ENCODE data around the gene UNC5CL. TPM values are rescaled to one million over a fixed set of nuclear protein-coding genes. Genes with fewer than 3 reads are reported as not detected.
A peak's percentile ranks its signal among the peaks of the same experiment; 100 is the strongest.

Gene UNC5CL
- total RNA-seq, 1 donor from 2014 or later, result 2.2 TPM

DNA sequence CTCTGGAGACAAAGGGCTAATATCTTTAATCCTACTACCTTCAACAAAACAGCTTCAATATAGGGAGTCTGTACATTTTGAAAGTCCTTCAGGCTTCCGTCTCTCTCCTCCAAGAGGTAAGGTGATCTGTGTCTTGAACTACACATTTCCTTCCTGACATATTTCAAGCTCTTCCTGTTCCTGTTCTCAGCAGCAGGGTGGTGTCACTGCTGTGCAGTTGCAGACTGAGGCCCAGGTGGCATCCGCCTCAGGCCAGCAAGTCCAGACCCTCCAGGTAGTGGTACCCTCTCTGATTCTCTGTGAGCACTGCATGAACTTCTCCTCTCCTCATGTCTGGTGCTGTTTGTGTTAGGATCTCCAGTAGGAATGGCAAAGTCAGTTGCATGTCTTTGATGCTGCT lies 41.6 kb upstream of the UNC5CL start:
- ChIA-PET POLR2A (interaction anchor here (0.6 kb wide), 2 partner anchors 707 to 1717 kb away, joined by 3 read pairs; partner anchors contain the start of gene TOMM6), CTCF (interaction anchor here (1.4 to 1.6 kb wide), 3 partner anchors 11 to 100 kb away, joined by 3 read pairs; no protein-coding TSS in a partner anchor)
- Mint-ChIP-seq H3K27ac (peak overlapping the region; percentile 76), H3K9me3 (no peaks in the 10 kb centered on the region), H3K27me3 (no peaks in the 10 kb centered on the region), H3K36me3 (ENCODE audit: low read depth) (peaks cover 74% of the 10 kb centered on the region), H3K4me3 (peak overlapping the region; percentile 4), H3K4me1 (peaks cover 46% of the 10 kb centered on the region)
- peak; percentile 40 for ATAC-seq (ENCODE audit: low read depth)
- no peak for DNase-seq
- TF ChIP-seq, protein P1, sequence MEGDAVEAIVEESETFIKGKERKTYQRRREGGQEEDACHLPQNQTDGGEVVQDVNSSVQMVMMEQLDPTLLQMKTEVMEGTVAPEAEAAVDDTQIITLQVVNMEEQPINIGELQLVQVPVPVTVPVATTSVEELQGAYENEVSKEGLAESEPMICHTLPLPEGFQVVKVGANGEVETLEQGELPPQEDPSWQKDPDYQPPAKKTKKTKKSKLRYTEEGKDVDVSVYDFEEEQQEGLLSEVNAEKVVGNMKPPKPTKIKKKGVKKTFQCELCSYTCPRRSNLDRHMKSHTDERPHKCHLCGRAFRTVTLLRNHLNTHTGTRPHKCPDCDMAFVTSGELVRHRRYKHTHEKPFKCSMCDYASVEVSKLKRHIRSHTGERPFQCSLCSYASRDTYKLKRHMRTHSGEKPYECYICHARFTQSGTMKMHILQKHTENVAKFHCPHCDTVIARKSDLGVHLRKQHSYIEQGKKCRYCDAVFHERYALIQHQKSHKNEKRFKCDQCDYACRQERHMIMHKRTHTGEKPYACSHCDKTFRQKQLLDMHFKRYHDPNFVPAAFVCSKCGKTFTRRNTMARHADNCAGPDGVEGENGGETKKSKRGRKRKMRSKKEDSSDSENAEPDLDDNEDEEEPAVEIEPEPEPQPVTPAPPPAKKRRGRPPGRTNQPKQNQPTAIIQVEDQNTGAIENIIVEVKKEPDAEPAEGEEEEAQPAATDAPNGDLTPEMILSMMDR (IDR thresholded peaks at IDR 0.05), result no peak
- intact Hi-C loops (cut with micrococcal nuclease), result no loop called here

DNA sequence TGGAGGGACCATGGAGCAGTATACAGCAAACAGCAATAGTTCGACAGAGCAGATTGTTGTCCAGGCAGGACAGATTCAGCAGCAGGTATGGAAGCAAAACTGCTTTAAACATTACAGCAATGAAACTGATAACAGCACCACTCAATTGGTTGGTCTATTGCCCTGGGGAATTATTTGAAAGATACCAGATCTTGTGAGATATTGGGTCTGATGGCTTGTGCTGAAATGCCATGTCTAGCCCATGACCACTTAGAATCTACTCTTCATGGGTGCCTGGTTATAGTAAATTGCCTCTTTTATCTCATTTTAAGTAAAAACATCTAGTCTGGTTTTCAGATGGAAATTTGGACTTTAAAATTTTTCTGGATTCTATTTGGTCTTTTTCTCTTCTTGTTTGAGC lies 40.1 kb upstream of the UNC5CL start:
- no peaks in the 10 kb centered on the region for H3K27me3 Mint-ChIP-seq
- ChIA-PET CTCF (interaction anchor here (0.5 to 1.6 kb wide), 4 partner anchors 9 to 102 kb away, joined by 3 read pairs; no protein-coding TSS in a partner anchor), POLR2A (no interaction called here)
- DNase-seq (no peak), ATAC-seq (ENCODE audit: low read depth) (no peak)
- H3K4me3 Mint-ChIP-seq, result no peak overlapping the region
- peak overlapping the region; percentile 5 for H3K27ac Mint-ChIP-seq
- H3K4me1 Mint-ChIP-seq, result peaks cover 62% of the 10 kb centered on the region
- peaks cover 65% of the 10 kb centered on the region for H3K36me3 Mint-ChIP-seq (ENCODE audit: low read depth)
- intact Hi-C loops (cut with micrococcal nuclease), result loop anchor here (10.0 kb wide), 1 partner anchor 1666 kb away; the partner anchor contains the start of gene TBCC
- TF ChIP-seq, protein P1 (IDR thresholded peaks at IDR 0.05), result no peak
- no peaks in the 10 kb centered on the region for H3K9me3 Mint-ChIP-seq

DNA sequence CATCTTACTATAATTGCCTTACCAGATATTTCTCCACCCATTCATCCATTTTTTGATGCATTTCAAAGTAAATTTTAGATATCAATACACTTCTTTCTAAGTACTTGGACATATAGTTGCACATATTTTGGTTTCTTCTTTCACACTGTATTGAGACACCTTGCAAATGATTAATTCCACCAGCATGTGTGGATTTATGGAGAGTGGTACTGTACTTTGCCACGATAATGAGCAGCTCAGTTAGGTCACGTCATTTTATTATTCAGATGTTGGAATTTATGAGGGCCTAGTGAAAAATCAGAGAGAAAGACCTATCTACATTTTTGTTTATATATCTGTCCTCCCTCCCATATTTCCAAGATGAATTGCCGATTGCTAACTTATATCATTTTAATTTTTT lies 39.1 kb upstream of the UNC5CL start:
- H3K27me3 Mint-ChIP-seq, result no peaks in the 10 kb centered on the region
- peaks cover 65% of the 10 kb centered on the region for H3K4me1 Mint-ChIP-seq
- POLR2A ChIA-PET, result no interaction called here
- intact Hi-C loops (cut with micrococcal nuclease), result loop anchor here (10.0 kb wide), 1 partner anchor 1667 kb away; the partner anchor contains the start of gene TBCC
- ATAC-seq (ENCODE audit: low read depth) (no peak), DNase-seq (no peak)
- peaks cover 62% of the 10 kb centered on the region for H3K36me3 Mint-ChIP-seq (ENCODE audit: low read depth)
- no peak overlapping the region for H3K4me3 Mint-ChIP-seq
- no peaks in the 10 kb centered on the region for H3K9me3 Mint-ChIP-seq
- no peak overlapping the region for H3K27ac Mint-ChIP-seq
- CTCF ChIA-PET, result no interaction called here
- TF ChIP-seq, protein P1 (IDR thresholded peaks at IDR 0.05), result no peak

DNA sequence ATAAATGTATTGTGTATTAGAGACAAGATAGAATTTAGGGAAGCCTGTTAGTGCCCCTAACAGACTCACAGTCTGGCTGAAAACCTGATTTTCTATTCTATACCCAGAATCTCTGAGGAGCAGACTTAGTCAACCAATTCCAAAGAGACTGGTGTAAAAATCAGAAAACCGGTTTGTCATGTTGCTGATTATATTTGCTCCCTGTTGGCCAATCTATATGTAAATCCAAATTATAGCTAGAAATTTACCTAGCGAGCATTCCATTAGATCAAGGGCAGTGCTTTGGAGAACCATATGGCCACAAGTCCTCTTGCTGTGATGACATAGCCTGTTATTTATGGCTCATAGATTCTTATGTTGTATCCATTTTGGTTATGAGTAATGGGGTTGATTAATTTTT lies 38.5 kb upstream of the UNC5CL start:
- CTCF ChIA-PET, result no interaction called here
- ATAC-seq (ENCODE audit: low read depth), result no peak
- no peak for DNase-seq
- peaks cover 63% of the 10 kb centered on the region for H3K4me1 Mint-ChIP-seq
- no peaks in the 10 kb centered on the region for H3K27me3 Mint-ChIP-seq
- no peak overlapping the region for H3K4me3 Mint-ChIP-seq
- no peak overlapping the region for H3K27ac Mint-ChIP-seq
- peaks cover 56% of the 10 kb centered on the region for H3K36me3 Mint-ChIP-seq (ENCODE audit: low read depth)
- POLR2A ChIA-PET, result no interaction called here
- TF ChIP-seq, protein P1 (IDR thresholded peaks at IDR 0.05), result no peak
- no peaks in the 10 kb centered on the region for H3K9me3 Mint-ChIP-seq
- intact Hi-C loops (cut with micrococcal nuclease), result loop anchor here (10.0 kb wide), 1 partner anchor 1667 kb away; the partner anchor contains the start of gene TBCC

DNA sequence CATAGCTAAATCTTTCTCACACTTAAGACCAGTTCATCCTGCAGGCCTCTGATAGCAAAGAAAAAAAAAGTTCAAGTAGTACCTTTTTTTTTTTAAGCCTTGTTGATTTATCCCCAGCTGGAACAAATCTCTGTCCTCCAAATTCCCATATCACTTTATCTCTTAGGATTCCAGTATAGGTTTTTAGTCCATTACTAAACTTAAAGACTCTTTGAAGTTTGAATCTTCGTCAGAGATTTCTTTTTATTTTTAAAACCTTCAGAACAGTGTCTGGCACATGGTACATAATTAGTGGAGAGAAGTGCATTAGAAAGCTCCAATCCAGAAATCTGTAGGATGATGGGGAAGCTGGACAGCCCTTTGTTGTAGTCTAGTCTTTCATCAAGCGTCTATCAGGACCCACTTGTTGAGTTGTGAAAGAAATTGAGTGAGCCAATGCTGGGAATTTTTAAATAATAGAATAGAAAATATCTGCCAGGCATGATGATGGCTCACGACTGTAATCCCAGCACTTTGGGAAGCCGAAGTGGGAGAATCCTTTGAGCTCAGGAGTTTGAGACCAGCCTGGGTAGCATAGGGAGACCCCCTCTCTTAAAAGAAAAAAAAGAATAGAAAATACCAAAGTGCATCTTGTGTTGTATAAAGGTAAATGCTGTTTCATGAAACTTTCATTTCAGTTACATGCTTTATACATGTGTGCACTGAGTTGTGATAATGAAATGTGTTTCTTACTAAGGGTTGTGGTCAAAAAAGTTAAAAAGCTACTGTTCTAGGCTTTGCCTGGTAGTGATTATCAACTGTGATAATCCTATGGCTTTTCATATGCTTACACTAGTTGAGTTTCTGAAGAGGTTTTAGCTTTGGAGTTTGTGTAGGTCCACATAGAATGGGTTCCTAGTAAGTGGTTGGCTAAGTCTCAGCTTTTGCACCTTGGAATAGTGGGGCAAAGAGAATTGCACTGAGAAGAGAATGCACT lies 36.9 kb upstream of the UNC5CL start:
- peaks cover 53% of the 10 kb centered on the region for H3K36me3 Mint-ChIP-seq (ENCODE audit: low read depth)

More for the DNA sequence above, 36.9 kb upstream of the UNC5CL start:
- no peak for DNase-seq
- no peak overlapping the region for H3K27ac Mint-ChIP-seq
- CTCF ChIA-PET, result interaction anchor here (1.2 kb wide), 2 partner anchors 106 to 202 kb away, joined by 3 to 4 read pairs; no protein-coding TSS in a partner anchor
- H3K9me3 Mint-ChIP-seq, result no peaks in the 10 kb centered on the region
- ATAC-seq (ENCODE audit: low read depth), result no peak
- peak overlapping the region; percentile 96 for H3K4me3 Mint-ChIP-seq
- intact Hi-C loops (cut with micrococcal nuclease), result loop anchor here (10.0 kb wide), 1 partner anchor 1669 kb away; the partner anchor contains the start of gene TBCC
- no peaks in the 10 kb centered on the region for H3K27me3 Mint-ChIP-seq
- TF ChIP-seq, protein P1 (IDR thresholded peaks at IDR 0.05), result no peak
- H3K4me1 Mint-ChIP-seq, result peaks cover 66% of the 10 kb centered on the region
- POLR2A ChIA-PET, result no interaction called here

Measured in activated B cell treated with CpG ODN at 0.5 μM for 24 hours (primary cell).